Measurements from ENCODE around the gene MAPKAP1.

DNA sequence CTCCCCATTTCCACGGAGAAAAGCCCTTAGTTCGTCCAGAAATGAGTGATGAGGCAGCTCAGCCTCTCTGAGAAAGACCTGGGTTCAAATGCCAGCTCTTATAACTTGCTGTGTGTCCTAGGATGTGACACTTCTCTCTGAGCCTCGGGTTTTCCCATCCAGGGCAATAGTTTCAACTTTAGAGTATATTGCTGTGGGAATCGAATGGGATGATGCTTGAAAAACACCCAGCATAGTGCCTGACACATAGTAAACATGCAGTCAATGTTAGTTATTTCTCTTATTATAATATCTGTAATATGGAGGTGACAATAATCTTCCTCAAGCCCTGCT lies 430 bp upstream of the MAPKAP1 start:
- TF ChIP-seq, protein P1, sequence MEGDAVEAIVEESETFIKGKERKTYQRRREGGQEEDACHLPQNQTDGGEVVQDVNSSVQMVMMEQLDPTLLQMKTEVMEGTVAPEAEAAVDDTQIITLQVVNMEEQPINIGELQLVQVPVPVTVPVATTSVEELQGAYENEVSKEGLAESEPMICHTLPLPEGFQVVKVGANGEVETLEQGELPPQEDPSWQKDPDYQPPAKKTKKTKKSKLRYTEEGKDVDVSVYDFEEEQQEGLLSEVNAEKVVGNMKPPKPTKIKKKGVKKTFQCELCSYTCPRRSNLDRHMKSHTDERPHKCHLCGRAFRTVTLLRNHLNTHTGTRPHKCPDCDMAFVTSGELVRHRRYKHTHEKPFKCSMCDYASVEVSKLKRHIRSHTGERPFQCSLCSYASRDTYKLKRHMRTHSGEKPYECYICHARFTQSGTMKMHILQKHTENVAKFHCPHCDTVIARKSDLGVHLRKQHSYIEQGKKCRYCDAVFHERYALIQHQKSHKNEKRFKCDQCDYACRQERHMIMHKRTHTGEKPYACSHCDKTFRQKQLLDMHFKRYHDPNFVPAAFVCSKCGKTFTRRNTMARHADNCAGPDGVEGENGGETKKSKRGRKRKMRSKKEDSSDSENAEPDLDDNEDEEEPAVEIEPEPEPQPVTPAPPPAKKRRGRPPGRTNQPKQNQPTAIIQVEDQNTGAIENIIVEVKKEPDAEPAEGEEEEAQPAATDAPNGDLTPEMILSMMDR (IDR thresholded peaks at IDR 0.05), result no peak
- TF ChIP-seq POLR2A (IDR thresholded peaks at IDR 0.05), result no peak

Data from suprapubic skin (tissue), 3 donors.